Femur (tissue), 1 donor: Measurements from ENCODE around the gene SND1.

Experiments used
- DNase-seq: peaks from one replicate; pipeline ENCODE4 v3.0.0-alpha.2; 2017

Gene SND1

GRCh38 chr7:128057909-128058308 is 405.9 kb downstream of the SND1 start:
- no peak for DNase-seq

GRCh38 chr7:128059143-128059988 is 407.4 kb downstream of the SND1 start:
- no peak for DNase-seq

- DNase-seq = no peak
These were observed 408.0 kb downstream of the SND1 start for GRCh38 chr7:128060018-128060417.

- no peak for DNase-seq
These were observed 411.1 kb downstream of the SND1 start for GRCh38 chr7:128063088-128063487.

GRCh38 chr7:128065872-128066271 is 413.9 kb downstream of the SND1 start:
- DNase-seq = no peak

GRCh38 chr7:128066395-128066794 is 414.4 kb downstream of the SND1 start:
- no peak for DNase-seq

- DNase-seq = no peak
These were observed 414.9 kb downstream of the SND1 start for GRCh38 chr7:128066858-128067257.

- no peak for DNase-seq
These were observed 416.0 kb downstream of the SND1 start for GRCh38 chr7:128067983-128068382.

GRCh38 chr7:128068785-128069184 is 416.8 kb downstream of the SND1 start:
- DNase-seq = no peak

GRCh38 chr7:128069373-128070364 is 417.7 kb downstream of the SND1 start:
- DNase-seq = no peak

GRCh38 chr7:128071376-128071775 is 419.4 kb downstream of the SND1 start:
- DNase-seq = no peak

GRCh38 chr7:128071801-128072200 is 419.8 kb downstream of the SND1 start:
- DNase-seq = no peak

- DNase-seq = no peak
These were observed 421.8 kb downstream of the SND1 start for GRCh38 chr7:128073671-128074310.

- DNase-seq = no peak
These were observed 422.3 kb downstream of the SND1 start for GRCh38 chr7:128074336-128074735.

- DNase-seq = no peak
These were observed 422.7 kb downstream of the SND1 start for GRCh38 chr7:128074736-128075135.

GRCh38 chr7:128075242-128076095 is 423.5 kb downstream of the SND1 start:
- DNase-seq = peak; percentile 36

- no peak for DNase-seq
These were observed 424.3 kb downstream of the SND1 start for GRCh38 chr7:128076196-128076795.

- peak; percentile 75 for DNase-seq
These were observed 424.8 kb downstream of the SND1 start for GRCh38 chr7:128076796-128077271.

GRCh38 chr7:128078309-128078708 is 426.3 kb downstream of the SND1 start:
- DNase-seq = no peak

GRCh38 chr7:128080169-128080568 is 428.2 kb downstream of the SND1 start:
- no peak for DNase-seq

GRCh38 chr7:128081351-128081750 is 429.4 kb downstream of the SND1 start:
- no peak for DNase-seq

- DNase-seq = no peak
These were observed 429.8 kb downstream of the SND1 start for GRCh38 chr7:128081808-128082207.
